NCI-H1417 treated with DMSO at 0.1 percent for 48 hours (cell line): ENCODE results near the gene CIC.
A peak's percentile ranks its signal among the peaks of the same experiment; 100 is the strongest.

ENCODE experiments used
- DNase-seq: peaks from one replicate; lab custom pipeline; 2025; lab: John Stamatoyannopoulos, UW

The CIC gene

DNA sequence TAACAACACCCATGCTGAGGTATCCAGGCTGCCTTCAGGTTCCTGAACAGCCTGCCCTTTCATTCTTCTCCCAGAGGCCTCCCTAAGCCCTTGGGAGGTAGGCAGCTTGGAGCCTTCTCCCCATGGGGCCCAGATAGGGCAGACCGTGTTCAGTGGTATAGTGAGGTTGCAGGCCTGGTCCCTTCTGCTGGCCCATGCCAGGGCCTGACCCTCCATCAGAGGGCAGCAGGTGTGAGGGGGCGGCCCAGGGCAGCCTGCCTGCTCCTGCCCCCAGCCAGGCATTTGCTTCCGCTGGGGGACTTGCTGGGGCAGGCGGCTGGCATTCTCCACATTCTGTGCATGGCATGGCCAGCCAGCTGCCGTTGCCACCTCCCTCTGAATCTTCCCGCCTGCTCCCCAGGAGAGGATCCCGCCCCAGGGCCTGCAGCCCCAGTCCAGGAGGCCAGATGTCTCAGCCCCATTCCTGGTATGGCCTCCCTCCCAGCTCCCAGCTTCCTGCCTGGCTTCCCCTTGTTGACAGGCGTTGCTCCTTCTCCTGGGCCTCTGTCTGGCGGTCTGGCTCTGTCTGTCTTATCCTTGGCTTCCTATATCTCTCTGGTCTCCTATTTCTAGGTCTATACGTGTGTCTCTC is 8.9 kb downstream of the CIC start:
- DNase-seq, result no peak

DNA sequence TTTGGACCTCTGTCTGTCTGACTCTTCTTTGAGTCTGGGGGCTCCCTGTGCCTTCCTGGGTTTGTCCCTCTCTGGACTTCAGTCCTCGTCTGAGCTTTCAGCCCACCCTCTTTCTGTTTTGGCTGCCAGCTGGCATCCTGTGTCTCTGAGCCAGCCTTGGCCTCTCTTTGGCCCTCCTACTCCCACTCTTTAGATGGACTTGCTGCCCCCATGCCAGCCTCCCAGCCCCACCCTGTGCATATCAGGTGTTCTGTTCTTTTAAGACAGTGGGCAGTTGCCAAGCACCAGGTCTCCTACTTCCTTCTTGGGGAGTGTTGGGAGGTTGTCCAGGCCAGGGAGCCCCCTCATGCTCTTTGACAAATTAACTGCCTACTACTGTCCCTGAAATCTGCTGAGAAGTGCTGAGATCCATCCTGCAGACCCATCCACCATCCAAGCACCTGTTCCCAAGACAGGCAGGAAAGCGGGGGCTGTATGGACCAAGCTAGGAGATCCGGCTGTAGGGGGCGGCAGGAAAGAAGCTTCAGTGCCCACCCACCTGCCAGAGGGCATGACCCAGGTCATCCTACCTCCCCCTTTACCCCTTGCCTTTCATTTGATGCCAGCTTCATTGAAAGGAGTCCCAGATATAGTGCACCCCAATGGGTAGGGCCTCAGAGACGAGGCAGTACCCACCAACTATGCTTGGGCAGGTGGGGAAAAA is 9.6 kb downstream of the CIC start:
- no peak for DNase-seq

DNA sequence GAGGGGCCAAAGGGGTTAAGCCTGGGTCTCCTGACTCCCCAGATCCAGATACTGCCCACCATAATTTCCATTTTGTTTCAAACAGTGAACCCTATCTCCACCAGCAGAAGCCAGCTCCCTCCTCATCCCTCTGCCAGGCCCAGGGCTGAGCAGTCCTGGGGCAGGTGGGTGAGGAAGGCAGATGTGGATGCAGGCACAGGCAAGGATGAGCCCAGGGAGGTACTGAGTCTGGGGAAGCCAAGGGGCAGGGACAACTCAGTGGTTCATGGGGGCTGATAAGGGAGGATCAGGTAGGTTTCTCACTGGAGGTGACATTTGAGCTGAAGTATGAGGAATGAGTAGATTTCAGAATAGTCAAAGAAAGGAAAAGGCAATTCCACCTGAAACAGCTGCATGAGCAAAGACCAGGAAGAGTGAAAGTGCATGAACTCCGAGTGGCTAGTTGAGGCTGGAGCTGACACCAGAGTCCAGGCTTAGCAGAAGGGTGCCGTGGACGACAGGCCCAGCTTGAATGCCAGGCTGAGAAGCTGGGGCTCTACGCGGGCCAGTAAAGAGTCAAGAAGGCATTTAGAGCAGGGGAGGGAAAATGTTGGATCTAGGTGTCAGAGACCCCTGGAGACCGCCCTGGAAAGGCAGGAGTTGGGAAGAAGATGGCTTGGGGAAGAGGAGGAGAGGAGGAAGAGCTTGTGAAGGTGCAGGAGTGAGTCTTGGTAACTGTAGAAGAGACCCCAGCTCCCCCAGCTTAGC is 10.3 kb downstream of the CIC start:
- DNase-seq, result no peak

DNA sequence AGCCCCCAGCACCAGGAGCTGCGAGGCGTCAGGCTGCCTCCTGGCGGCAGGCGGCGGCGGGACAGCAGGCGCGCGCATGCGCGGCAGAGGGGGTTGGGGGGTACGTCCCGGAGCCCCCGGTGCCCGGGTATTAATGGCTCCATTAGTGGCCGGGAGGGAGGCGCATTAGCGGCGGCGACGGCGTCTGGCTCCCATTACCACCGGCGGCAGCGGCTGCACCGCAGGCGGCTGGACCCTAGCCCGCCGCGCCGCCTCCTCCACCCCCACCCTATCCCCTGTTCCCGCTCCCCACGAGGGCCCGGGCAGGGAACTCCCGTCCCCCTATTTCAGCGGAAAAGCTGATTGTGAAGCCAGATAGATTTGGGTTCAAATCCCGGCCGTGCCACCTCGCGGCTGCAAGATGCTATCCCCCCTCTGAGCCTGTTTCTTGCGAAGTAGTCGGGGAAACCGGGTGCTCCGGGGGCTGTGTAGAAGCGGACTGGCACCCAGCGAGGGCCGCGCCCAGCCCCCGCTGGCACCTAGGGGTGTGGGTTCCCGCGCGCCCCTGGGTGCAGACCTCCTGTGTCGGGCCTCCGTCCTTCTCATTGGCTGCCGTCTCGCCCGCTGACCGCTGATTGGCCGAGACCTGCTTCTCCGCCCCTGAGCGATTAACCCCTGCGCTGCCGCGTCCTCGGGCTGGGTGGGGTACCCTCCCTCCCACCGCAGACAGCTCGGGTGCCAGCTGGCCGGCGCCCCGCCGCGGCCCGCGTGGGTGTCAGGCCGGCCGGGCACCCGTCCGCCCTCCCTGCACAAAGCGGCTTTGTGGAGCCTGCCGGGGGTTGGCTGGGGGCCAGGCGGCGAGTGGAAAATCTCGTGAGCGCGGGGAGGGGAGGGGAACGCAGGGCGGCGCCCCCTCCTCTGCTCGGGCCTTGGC is 11.1 kb downstream of the CIC start:
- peak; percentile 69 for DNase-seq

DNA sequence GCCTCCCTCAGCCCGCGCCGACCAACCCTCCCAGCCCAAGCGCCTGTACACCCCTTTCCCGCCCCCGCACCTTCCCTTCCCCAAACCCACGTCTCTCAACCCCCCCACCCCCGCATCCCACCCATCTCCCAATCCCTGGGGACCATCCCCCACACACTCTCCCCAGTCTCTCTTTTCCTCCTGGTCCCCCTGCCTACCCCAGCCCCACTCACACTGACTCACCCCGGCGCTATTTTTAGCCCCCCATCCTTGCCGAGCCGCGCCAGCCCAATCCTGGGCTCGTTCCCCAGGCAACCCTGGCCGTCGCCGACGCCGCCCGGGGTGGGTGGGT is 11.7 kb downstream of the CIC start:
- no peak for DNase-seq

DNA sequence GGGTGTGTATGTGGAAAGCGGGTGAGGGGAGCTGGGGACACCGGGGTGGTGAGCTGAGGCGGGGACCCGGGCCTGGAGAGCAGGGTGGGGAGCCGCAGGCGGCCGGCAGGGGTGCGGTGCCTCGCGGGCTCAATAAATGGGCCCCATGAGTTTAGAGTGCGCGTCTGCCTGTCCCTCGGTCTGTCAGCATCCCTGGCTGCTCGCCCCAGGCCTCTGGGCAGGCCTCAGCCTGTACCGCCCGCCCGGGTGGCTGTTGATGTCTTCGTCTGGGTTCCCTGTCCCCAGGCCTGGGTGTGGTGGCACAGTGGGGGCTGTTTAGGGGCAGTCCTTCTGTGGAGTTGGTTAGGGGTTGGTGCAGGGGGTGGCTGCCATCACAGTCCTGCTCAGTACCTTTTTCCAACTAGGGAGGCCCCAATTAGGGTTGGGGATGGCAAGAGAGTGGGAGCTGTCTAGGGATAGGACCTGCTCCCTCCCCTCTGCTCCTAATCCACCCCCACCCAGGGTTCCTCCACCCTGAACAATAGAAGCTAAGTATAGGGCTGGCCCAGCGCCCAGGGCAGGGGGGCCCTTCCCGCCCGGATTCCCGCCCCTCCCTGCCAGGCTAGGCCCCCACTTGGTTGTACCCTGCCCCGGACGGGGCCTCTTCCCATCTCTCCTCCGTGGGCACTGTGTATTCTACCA is 12.2 kb downstream of the CIC start:
- DNase-seq, result no peak

DNA sequence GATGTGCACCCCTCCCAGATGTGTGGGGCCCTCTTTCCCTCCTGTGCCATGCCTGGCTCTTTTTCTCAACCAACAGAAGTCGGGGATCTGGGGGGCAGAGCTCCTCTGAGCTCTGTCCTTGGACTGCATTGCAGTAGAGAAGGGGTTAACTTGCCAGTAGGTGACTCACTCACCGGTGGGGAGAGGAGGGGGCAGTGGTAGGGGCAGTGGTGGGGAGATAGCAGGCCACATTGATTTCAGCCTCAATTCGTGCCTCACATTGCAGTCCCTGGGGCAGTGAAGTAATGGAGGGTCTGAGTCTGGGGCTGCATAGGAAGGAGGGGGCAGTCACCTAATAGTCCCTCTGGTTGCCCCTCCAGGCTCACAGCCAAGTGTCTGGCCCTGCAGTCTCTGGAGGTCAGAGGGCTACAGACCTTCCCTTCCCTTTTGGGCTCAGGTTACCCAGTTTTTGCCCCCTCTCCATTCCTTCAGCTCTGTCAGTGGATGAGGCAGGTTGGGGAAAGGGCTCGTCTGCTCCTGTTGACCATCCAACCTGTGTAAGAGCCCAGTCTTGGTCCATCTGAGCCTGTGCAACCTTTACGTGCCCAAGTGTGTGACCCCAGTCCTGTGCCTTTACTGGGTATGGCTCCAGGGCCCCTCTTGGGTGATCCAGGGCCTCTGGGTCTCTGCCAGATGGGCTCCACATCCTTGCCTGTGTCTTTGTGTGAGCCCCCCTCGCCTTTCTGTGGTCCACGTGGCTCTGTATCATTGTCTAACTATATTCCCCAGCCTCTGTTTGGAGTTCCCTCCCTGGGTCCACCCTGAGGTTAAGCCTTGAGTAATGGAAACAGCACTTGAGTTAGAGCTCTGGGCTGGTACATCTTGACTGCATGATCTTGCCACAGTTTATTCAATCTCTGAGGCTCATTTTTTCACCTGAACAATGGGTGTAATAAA is 13.0 kb downstream of the CIC start:
- no peak for DNase-seq

DNA sequence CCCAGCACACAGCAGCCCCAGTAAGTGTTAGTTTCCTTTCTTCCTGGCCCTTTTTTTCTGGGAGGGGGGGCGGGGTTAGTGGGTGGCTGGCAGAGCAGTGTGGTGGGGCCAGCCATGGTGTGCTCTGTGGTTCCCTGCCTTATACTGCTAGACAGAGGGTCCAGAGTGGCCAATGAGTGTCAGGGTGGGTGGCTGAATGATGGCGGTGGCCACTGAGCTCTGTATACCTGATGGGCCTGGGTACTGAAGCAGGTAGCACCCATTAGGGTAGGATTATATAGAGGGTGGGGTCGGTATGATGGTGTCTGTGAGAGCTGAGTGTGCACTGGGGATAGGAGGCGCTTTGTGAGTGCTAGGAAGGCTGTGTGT is 13.8 kb downstream of the CIC start:
- no peak for DNase-seq

DNA sequence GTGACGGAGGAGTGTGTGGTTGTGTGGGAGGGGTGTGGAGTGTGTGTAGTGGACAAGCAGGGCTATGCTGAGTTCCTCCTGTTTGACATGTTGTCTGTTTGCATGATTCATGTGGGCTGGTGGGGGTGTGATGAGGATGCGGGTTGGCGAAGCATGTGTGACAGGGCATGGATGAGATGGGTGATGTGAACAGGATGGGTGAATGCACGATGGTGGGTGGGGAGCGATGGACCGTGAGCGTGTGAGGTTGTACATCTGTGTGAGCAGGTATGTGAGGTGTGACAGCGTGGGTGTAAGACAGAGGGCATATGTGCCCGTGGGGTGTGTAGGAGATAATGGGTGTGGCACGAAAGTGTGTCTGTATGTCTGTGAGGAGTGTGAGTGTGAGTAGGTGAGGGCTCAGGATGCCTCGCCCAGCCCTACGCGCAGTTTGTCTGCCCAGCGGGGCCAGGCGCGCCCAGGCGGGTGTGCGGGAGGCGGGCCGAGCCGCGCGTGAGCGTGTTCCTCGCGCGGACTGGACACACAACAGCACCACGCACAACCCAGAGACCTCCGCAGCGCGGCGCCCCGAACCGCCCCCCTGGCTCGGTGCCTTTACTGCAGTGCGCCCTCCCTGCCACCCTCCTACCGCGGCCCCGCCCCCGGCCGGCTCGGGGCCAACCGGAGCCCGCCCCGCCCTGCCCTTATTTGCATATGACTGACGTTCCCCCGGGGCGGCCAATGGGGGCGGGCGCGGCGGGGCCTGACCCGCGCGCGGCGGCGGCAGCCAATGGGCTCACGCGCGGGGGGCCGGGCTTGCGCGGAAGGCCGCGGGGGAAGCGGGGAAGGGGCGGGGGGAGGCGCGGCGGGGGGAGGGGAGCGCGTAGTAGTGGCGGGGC is 14.4 kb downstream of the CIC start:
- DNase-seq, result peak; percentile 47

DNA sequence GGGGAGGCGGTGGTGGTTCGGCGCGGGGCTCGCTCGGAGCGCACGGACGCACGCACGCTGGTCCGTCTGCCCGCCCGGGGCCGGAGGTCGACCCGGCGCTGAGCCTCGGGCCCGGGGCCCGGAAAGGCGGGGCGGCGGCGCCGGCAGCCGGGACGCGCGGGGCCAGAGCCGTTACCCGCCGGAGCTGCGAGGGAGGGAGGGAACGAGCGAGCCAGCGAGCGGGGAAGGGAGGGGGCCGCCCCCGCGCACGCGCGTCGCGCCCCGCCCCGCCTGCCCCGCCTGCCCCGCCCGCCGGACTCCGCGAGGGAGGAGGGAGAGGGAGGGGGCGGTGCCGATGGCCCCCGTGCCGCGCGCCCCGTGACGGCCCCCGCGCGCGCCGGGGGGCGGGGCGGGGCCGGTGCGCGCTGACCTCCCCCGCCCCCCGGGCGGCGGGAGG is 15.0 kb downstream of the CIC start:
- no peak for DNase-seq

DNA sequence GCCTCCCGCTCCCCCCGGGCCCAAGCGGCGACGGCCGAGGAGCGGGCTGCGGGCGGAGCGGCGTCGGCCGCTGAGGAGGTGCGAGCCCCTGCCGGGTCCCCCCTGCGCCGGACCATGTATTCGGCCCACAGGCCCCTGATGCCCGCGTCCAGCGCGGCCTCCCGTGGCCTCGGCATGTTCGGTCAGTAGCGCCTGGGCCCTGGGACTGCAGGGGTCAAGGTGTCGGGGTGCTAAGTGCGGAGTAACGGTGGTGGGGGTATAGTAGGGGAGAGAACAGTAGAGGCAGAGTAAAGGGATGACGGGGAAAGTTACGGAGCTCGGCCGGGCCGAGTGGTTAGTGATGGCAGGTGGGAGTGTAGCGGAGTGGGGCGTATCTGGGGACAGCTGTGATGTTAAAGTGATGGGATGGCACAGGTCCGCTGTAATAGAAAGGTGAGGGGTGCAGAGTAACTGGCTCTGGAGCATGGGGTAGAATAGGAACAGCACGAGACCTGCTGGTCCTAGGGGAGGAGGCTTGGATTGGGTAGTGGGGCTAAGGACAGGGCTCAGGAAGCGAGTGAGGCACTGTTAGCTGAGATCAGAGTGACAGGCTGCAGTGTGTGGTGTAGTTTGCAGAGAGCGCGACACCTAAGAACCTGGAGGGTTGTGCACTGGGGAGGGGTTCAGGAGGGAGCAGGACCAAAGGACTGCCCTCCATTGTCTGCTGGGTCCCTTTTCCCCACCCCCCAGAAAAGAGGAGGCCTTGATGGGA is 15.7 kb downstream of the CIC start:
- no peak for DNase-seq

DNA sequence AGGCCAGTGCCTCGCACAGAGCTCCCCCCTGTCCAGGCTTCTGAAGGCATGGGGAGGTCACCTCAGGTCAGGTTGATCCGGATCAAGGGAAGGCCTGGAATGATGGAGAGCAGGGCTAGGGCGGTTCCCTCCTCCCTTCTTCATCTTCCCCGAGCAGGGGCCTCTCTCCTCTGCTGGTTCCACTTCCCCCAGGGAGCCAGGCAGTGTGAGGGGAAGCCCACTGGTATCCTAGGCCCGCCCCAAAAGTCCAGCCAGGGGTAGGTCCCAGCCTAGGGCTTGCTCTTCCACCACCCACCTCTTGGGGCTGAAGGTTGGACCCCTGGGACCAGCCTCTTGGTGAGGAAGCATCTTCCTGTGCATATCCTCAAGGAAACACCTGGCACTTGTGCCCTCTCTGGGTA is 16.5 kb downstream of the CIC start:
- no peak for DNase-seq

DNA sequence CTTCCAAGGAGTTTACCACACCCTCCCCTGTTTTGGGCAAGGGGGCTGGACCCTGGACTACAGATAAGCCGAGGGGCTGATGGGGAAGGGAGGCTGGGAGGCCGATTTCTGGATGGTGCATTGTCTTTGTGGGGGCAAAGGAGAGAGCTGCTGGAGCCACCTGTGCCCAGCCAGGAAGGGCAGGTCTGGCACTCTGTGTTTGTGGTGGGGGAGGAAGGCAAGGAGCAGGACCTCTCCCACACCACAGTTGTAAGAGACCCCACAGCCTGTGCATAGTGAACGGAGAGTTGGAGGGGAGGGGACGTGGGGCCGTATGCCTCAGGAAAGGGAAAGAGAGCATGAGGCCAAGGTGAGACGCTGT is 16.9 kb downstream of the CIC start:
- no peak for DNase-seq

DNA sequence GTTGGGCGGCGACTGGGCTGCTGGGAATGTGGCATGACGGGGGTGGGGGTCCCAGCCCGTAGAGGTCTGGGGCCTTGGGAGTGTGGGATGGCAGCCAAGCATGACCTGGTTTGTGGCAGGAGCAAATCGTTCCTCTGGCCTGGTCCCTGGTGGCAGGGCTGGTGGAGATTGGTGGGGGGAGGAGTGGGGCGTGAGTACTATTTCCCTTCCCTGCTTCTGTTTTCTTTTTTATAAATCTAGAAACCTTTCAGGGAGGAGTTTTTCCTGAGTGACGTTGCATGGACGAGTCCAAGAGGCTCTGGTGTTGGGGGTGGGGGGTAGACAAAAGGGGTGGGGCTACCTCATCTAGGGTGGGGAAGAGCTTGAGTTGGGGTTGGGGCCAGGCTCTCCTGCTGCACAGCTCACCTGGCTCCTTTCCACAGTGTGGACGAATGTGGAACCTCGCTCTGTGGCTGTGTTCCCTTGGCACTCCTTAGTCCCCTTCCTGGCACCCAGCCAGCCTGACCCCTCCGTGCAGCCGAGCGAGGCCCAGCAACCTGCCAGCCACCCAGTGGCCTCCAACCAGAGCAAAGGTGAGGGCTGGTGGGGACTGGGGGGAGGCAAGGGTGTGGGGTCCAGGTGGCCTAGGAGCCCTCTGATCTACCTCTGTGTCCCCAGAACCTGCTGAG is 17.4 kb downstream of the CIC start:
- DNase-seq, result no peak

DNA sequence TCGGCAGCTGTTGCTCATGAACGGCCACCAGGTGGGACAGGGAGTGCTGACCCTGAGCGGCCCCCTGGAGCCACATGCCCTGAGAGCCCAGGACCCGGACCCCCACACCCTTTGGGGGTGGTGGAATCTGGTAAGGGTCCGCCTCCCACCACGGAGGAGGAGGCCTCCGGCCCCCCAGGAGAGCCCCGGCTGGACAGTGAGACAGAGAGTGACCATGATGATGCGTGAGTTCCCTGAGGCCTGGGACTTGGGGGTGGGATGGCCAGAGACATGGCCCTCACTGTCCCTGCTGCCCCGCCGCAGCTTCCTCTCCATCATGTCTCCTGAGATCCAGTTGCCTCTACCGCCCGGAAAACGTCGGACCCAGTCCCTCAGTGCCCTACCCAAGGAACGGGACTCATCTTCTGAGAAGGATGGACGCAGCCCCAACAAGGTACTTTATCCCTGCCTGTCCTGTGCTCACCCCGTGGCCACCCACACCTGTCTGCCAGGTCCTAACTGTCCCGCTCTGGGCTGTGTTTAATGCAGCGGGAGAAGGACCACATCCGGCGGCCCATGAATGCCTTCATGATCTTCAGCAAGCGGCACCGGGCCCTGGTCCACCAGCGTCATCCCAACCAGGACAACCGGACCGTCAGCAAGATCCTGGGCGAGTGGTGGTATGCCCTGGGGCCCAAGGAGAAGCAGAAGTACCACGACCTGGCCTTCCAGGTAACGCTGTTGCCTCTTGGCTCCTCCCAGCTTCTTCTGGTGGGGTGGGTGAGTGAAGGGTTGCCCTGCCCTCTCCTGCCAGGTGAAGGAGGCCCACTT is 18.2 kb downstream of the CIC start:
- DNase-seq, result no peak

DNA sequence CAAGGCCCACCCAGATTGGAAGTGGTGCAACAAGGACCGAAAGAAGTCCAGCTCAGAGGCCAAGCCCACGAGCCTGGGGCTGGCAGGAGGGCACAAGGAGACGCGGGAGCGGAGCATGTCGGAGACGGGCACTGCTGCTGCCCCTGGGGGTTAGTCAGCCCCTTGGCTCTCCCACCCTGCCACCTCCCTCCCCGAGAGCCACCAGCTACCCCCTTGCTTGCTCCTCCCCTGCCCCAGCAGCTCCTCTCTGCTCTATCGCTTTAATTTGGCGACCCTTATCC is 18.7 kb downstream of the CIC start:
- DNase-seq, result no peak

DNA sequence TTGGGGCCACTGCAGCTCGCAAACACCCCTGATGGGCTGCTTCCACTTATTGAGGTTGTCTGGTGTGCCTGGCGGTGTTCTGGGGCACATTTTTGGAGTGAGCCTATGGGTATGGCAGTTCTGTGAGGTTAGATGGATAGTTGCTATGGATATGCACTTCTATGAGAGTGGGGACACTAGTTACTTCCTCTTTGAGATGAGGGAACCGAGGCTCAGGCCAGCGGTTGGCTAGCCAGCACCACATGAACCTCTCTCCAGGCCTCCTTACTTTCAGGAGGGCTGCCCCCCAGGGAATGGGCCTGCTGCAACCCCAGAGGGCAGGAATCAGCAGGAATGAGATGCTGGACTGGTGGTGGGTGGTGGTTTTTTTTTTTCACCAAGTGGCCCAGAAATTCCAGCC is 19.3 kb downstream of the CIC start:
- no peak for DNase-seq
